GM19193 (cell line): Measurements from ENCODE around the gene ATP11A.

ENCODE experiments used
- POLR2A ChIP-seq: IDR thresholded peaks from 4 replicates; pipeline ENCODE4 v1.6.1; 2011; ENCODE audit not compliant: insufficient read depth, insufficient read length; ENCODE audit errors: extremely low read depth

ATP11A gene

GRCh38 chr13:112807653-112808376 is 118.0 kb downstream of the ATP11A start:
- no peak for TF ChIP-seq POLR2A

GRCh38 chr13:112808377-112809140 is 118.7 kb downstream of the ATP11A start:
- no peak for TF ChIP-seq POLR2A

- no peak for TF ChIP-seq POLR2A
Measured at GRCh38 chr13:112809332-112810315, 119.8 kb downstream of the ATP11A start.

- TF ChIP-seq POLR2A: no peak
Measured at GRCh38 chr13:112810608-112811007, 120.8 kb downstream of the ATP11A start.

GRCh38 chr13:112812306-112813055 is 122.6 kb downstream of the ATP11A start:
- no peak for TF ChIP-seq POLR2A

GRCh38 chr13:112813552-112813951 is 123.7 kb downstream of the ATP11A start:
- TF ChIP-seq POLR2A: no peak

GRCh38 chr13:112814905-112815585 is 125.2 kb downstream of the ATP11A start:
- no peak for TF ChIP-seq POLR2A

- no peak for TF ChIP-seq POLR2A
Measured at GRCh38 chr13:112815871-112816270, 126.0 kb downstream of the ATP11A start.

GRCh38 chr13:112818040-112818697 is 128.3 kb downstream of the ATP11A start:
- no peak for TF ChIP-seq POLR2A

GRCh38 chr13:112818698-112819045 is 128.8 kb downstream of the ATP11A start:
- no peak for TF ChIP-seq POLR2A

GRCh38 chr13:112819111-112819510 is 129.3 kb downstream of the ATP11A start:
- no peak for TF ChIP-seq POLR2A

- TF ChIP-seq POLR2A: no peak
Measured at GRCh38 chr13:112819816-112820215, 130.0 kb downstream of the ATP11A start.

GRCh38 chr13:112820318-112820717 is 130.5 kb downstream of the ATP11A start:
- no peak for TF ChIP-seq POLR2A
